Neural progenitor cell (in vitro differentiated cells): Measurements from ENCODE around the gene NAPA.

ENCODE experiments used
- CTCF ChIP-seq: fragments of 200-600 bp; sonication (generic); IDR thresholded peaks from 2 replicates; pipeline ENCODE4 v1.5.1; 2017; ENCODE audit warnings: antibody characterized with exemption, mild to moderate bottlenecking
- EZH2 ChIP-seq: fragments of 200-600 bp; sonication (generic); IDR thresholded peaks from 2 replicates; pipeline ENCODE4 v1.6.1; 2017; ENCODE audit warnings: antibody characterized with exemption, mild to moderate bottlenecking, moderate library complexity

GRCh38 chr19:47547199-47547598 lies 32.3 kb upstream of the NAPA start:
- TF ChIP-seq CTCF, result no peak
- no peak for TF ChIP-seq EZH2
